PC-3 (cell line): ENCODE results near the gene ARHGEF4. TPM values are rescaled to one million over a fixed set of nuclear protein-coding genes. Genes with fewer than 3 reads are reported as not detected.
A peak's percentile ranks its signal among the peaks of the same experiment; 100 is the strongest.

Experiments
- ATAC-seq: fragments of 200-7000 bp; cut with Tn5 transposase; 2 replicates; pipeline ENCODE4 v1.9.1; 2020; ENCODE audit warnings: mild to moderate bottlenecking, moderate library complexity
- BruUV-seq: library from RNA; stranded (reverse); fragments of 400-500 nt; replicated peaks from 2 replicates; lab custom pipeline; 2021; lab: Mats Ljungman, UMichigan
- CTCF ChIA-PET: fragments of 300-600 bp; sonication (Branson Sonifier 250); formaldehyde crosslinking; loops from one replicate; lab custom pipeline; 2022; ENCODE audit warnings: antibody characterized with exemption; lab: Charles Lee
- POLR2A ChIA-PET: fragments of 300-600 bp; sonication (Branson Sonifier 250); formaldehyde crosslinking; loops from one replicate; lab custom pipeline; 2022; ENCODE audit warnings: antibody characterized with exemption; ENCODE audit not compliant: unreplicated experiment; lab: Charles Lee
- DNase-seq: peaks from one replicate; pipeline ENCODE4 v3.0.0-alpha.2; 2015
- H2AFZ ChIP-seq: fragments of 300-600 bp; sonication (generic); 2 replicates; pipeline ENCODE4 v1.6.0; 2016; ENCODE audit warnings: antibody characterized with exemption, low read length
- H3F3A ChIP-seq: fragments of 300-600 bp; sonication (generic); one replicate; pipeline ENCODE4 v1.6.0; 2017; ENCODE audit warnings: antibody characterized with exemption, low read length, control low read depth, mild to moderate bottlenecking; ENCODE audit not compliant: unreplicated experiment
- H3K27ac ChIP-seq: fragments of 300-600 bp; sonication (generic); 2 replicates; pipeline ENCODE4 v1.5.1; 2016; ENCODE audit warnings: mild to moderate bottlenecking, low read length
- H3K27me3 ChIP-seq: fragments of 300-600 bp; sonication (generic); 2 replicates; pipeline ENCODE4 v1.6.1; 2016; ENCODE audit warnings: low read length, mixed read lengths
- H3K36me3 ChIP-seq: fragments of 300-600 bp; sonication (generic); 2 replicates; pipeline ENCODE4 v1.6.1; 2016; ENCODE audit warnings: low read depth, mixed run types, low read length, mixed read lengths
- H3K4me1 ChIP-seq: fragments of 300-600 bp; sonication (generic); 2 replicates; pipeline ENCODE4 v1.5.1; 2016; ENCODE audit warnings: low read length; ENCODE audit not compliant: insufficient read depth
- H3K4me2 ChIP-seq: fragments of 300-600 bp; sonication (generic); 2 replicates; pipeline ENCODE4 v1.6.0; 2016; ENCODE audit warnings: low read length
- H3K4me3 ChIP-seq: fragments of 300-600 bp; sonication (generic); 2 replicates; pipeline ENCODE4 v1.5.1; 2016; ENCODE audit warnings: mild to moderate bottlenecking, low read length, mixed read lengths
- H3K79me2 ChIP-seq: fragments of 300-600 bp; sonication (generic); 2 replicates; pipeline ENCODE4 v1.6.1; 2017; ENCODE audit warnings: low read length, mixed read lengths
- H3K9ac ChIP-seq: fragments of 300-600 bp; sonication (generic); 2 replicates; pipeline ENCODE4 v1.6.0; 2016; ENCODE audit warnings: mild to moderate bottlenecking, low read length
- H3K9me2 ChIP-seq: fragments of 300-600 bp; sonication (generic); replicated peaks from 2 replicates; pipeline ENCODE4 v1.6.1; 2016; ENCODE audit warnings: mixed run types, low read length, mixed read lengths
- H3K9me3 ChIP-seq: fragments of 300-600 bp; sonication (generic); 2 replicates; pipeline ENCODE4 v1.6.1; 2016; ENCODE audit warnings: low read length, mixed read lengths
- H4K20me1 ChIP-seq: fragments of 300-600 bp; sonication (generic); 2 replicates; pipeline ENCODE4 v1.6.1; 2016; ENCODE audit warnings: low read length, mixed read lengths
- EZH2 ChIP-seq: fragments of 300-600 bp; sonication (generic); IDR thresholded peaks from one replicate; pipeline ENCODE4 v1.6.1; 2017; ENCODE audit warnings: antibody characterized with exemption, mild to moderate bottlenecking, low read length; ENCODE audit not compliant: unreplicated experiment
- EZH2phosphoT487 ChIP-seq: fragments of 300-600 bp; sonication (generic); IDR thresholded peaks from 2 replicates; pipeline ENCODE4 v1.6.1; 2018; ENCODE audit warnings: mild to moderate bottlenecking, antibody characterized with exemption, low read length, borderline replicate concordance
- intact Hi-C: fragments of 100-400 bp; cut with micrococcal nuclease; formaldehyde crosslinking; loops from 2 replicates; pipeline ENCODE4 v1.9.0; 2023
- total RNA-seq: library from RNA; depleted of rRNA; stranded (reverse); fragments of >200 nt; gene quantifications from 2 replicates; pipeline ENCODE4 v1.2.3, GENCODE V29; 2014
- TF ChIP-seq, protein P1 (sequence below): fragments of 300-600 bp; sonication (generic); conservative IDR thresholded peaks from 2 replicates; pipeline ENCODE4 v1.5.1; 2017; ENCODE audit warnings: antibody characterized with exemption, low read depth, mild to moderate bottlenecking, low read length

ARHGEF4 gene
- total RNA-seq, 1 experiment from 2014 or later: 21.5 TPM

DNA sequence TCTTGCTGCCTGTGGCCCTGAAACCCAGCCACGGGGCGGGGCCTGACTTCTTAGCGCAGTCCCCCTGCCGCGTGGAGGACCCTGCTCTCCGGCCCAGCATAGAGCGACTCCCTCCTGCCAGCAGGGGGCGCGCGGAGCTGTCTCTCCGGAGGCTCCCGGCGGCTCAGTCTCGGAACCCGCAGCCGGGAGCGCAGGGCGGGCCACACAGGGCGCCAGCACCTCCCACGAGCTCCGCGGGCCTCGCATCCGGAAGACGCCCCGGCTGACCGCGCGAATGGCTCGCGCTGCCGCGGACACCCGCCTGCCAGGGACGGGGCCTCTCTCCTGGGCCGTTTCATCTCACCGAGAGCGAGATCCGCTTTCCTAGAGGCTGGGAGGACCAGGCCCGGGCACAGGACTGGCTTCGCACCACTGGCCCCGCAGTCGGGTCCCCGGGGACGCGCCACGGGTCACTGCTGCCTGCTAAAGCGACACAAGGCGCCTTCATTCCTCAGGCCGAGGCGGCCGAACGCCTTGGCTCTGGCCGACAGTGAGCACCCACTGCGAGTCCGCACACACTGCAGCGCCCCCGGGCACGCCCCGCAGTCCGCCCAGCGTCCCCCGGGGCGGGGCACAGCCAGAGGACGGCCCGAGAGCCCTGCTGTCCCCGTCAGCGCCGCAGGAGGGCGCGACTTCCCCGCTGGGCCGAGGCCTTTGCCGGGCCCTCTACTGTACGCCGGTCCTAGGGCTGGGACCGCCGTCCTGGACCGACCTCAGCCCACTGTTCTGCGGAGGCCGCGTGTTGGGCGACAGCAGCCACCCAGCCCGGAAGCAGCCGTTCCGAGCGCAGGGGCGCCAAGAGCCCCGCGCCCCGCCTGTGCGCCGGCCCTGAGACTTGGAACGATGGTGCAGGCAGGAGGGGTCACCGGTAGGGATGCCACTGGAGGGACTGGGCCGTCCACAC is 39.0 kb upstream of the ARHGEF4 start:
- Histone ChIP-seq H3K27me3 (no peaks in the 10 kb centered on the region), H3K27ac (peak overlapping the region; percentile 61), H3K9me2 (no peaks in the 10 kb centered on the region), H3F3A (no peaks in the 10 kb centered on the region), H3K36me3 (no peaks in the 10 kb centered on the region), H3K9ac (peak overlapping the region; percentile 90), H4K20me1 (no peaks in the 10 kb centered on the region), H3K4me1 (peaks cover 8% of the 10 kb centered on the region; the same call in 1 of the 2 replicates), H3K9me3 (no peaks in the 10 kb centered on the region), H3K4me2 (peak overlapping the region; percentile 94), H3K79me2 (no peaks in the 10 kb centered on the region), H3K4me3 (peak overlapping the region; percentile 86), H2AFZ (peak overlapping the region; percentile 94)
- no peak for TF ChIP-seq EZH2phosphoT487
- TF ChIP-seq EZH2: no peak
- TF ChIP-seq, protein P1, sequence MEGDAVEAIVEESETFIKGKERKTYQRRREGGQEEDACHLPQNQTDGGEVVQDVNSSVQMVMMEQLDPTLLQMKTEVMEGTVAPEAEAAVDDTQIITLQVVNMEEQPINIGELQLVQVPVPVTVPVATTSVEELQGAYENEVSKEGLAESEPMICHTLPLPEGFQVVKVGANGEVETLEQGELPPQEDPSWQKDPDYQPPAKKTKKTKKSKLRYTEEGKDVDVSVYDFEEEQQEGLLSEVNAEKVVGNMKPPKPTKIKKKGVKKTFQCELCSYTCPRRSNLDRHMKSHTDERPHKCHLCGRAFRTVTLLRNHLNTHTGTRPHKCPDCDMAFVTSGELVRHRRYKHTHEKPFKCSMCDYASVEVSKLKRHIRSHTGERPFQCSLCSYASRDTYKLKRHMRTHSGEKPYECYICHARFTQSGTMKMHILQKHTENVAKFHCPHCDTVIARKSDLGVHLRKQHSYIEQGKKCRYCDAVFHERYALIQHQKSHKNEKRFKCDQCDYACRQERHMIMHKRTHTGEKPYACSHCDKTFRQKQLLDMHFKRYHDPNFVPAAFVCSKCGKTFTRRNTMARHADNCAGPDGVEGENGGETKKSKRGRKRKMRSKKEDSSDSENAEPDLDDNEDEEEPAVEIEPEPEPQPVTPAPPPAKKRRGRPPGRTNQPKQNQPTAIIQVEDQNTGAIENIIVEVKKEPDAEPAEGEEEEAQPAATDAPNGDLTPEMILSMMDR: peak; percentile 77
- POLR2A ChIA-PET: no interaction called here
- intact Hi-C loops: loop anchor here (1.0 to 10.0 kb wide), 5 partner anchors 27 to 257 kb away; partner anchors contain the start of gene ARHGEF4
- CTCF ChIA-PET: interaction anchor here (0.5 to 1.1 kb wide), 12 partner anchors 15 to 629 kb away, joined by 3 to 23 read pairs (median 4); no protein-coding TSS in a partner anchor
- BruUV-seq: no TSS peak
- DNase-seq: peak; percentile 89
- peak; percentile 92 for ATAC-seq

DNA sequence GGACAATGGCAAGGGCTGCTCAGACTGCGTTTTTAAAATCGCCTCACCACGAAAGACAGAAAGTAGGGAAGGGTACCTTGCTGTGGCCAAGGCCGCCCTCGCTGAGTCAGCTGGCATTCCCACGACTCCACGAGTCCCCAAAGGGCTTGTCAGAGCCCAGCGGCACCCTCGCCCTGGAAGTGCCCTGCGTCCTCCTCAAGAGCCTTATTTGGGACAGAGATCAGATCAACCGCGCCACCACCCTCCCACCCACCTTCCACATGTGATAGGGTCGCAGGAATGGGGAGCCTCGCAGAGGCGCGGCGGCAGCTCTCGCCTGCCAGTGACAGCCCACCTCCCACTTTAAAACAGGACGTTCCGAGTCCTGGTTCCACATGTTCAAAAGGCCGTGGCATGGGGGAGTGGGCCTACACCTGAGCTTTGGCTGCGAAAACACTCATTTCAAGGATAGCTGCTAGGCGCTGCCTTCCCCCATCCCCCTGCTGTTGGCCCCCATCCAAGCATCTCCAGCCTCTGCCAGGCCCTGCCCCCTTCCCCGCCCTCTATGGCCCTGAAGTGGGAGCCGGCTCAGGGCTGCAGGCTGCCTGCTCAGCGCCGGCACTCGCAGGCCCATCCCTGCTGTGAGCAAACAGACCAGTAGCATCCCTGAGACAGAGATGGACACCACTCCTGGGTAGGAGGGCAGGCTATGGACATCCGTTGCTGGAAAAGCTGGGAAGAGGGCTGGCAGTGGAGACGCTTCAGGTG is 38.1 kb upstream of the ARHGEF4 start:
- TF ChIP-seq EZH2phosphoT487 (no peak), EZH2 (no peak)
- H3K9me3 ChIP-seq: no peaks in the 10 kb centered on the region
- H3K4me1 ChIP-seq: peaks cover 8% of the 10 kb centered on the region; the same call in 1 of the 2 replicates
- no peaks in the 10 kb centered on the region for H3K27me3 ChIP-seq
- H3K4me2 ChIP-seq: peak overlapping the region; percentile 94
- no peak overlapping the region for H3K27ac ChIP-seq
- no peaks in the 10 kb centered on the region for H3K9me2 ChIP-seq
- no peaks in the 10 kb centered on the region for H3K36me3 ChIP-seq
- peak overlapping the region; percentile 94 for H2AFZ ChIP-seq
- H3F3A ChIP-seq: no peaks in the 10 kb centered on the region
- no peaks in the 10 kb centered on the region for H4K20me1 ChIP-seq
- TSS peak; percentile 37 for BruUV-seq
- no peaks in the 10 kb centered on the region for H3K79me2 ChIP-seq
- intact Hi-C loops: loop anchor here (1.0 to 10.0 kb wide), 3 partner anchors 26 to 256 kb away; partner anchors contain the start of gene ARHGEF4
- ATAC-seq (no peak), DNase-seq (no peak)
- H3K9ac ChIP-seq: peak overlapping the region; percentile 90
- POLR2A ChIA-PET: no interaction called here
- H3K4me3 ChIP-seq: peak overlapping the region; percentile 86
- CTCF ChIA-PET: interaction anchor here (0.7 kb wide), 1 partner anchor 75 kb away, joined by 5 read pairs; no protein-coding TSS in a partner anchor

DNA sequence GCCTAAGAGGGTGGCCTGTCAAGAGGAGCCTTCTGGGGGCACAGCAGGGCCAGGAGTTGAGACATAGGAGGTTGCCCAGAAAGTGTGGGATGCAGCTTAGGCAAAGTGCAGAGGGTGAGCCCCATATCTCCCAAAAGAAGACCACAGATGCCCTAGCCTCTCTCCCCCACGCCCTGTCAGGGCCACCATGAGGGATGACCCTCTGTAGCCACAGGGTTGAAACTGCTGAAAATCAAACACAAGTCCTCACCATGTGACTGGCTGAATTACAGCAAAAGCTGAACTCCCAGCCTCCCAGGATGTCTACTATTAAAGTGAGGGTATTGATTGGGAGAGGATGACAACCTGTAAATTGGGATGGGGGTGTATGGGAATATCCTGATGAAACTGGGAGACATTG is 37.4 kb upstream of the ARHGEF4 start:
- Histone ChIP-seq H3K4me2 (no peak overlapping the region), H3K79me2 (no peaks in the 10 kb centered on the region), H2AFZ (no peak overlapping the region), H3K27ac (no peak overlapping the region), H3K27me3 (no peaks in the 10 kb centered on the region), H3F3A (no peaks in the 10 kb centered on the region), H3K9ac (no peak overlapping the region), H3K9me2 (no peaks in the 10 kb centered on the region), H3K36me3 (no peaks in the 10 kb centered on the region), H4K20me1 (no peaks in the 10 kb centered on the region), H3K4me1 (peaks cover 8% of the 10 kb centered on the region; the same call in 1 of the 2 replicates), H3K9me3 (no peaks in the 10 kb centered on the region), H3K4me3 (no peak overlapping the region)
- CTCF ChIA-PET: interaction anchor here (0.7 kb wide), 1 partner anchor 74 kb away, joined by 5 read pairs; no protein-coding TSS in a partner anchor
- BruUV-seq: no TSS peak
- POLR2A ChIA-PET: no interaction called here
- ATAC-seq (no peak), DNase-seq (no peak)
- intact Hi-C loops: loop anchor here (5.0 to 10.0 kb wide), 2 partner anchors 38 to 256 kb away; partner anchors contain the start of gene ARHGEF4
- no peak for TF ChIP-seq EZH2phosphoT487
- no peak for TF ChIP-seq EZH2
- TF ChIP-seq, protein P1: no peak
